HG03457 (cell line): ENCODE results near the gene CGB2.
"Not testable (repeated sequence)": the region's sequence is repeated elsewhere in the genome, so short reads cannot be mapped to it uniquely, and the experiment has no call there.

Experiments used
- ATAC-seq: cut with Tn5 transposase; IDR thresholded peaks from one replicate; pipeline ENCODE4 v1.9.1; 2021; ENCODE audit warnings: moderate number of reproducible peaks; ENCODE audit not compliant: unreplicated experiment

Gene CGB2

DNA sequence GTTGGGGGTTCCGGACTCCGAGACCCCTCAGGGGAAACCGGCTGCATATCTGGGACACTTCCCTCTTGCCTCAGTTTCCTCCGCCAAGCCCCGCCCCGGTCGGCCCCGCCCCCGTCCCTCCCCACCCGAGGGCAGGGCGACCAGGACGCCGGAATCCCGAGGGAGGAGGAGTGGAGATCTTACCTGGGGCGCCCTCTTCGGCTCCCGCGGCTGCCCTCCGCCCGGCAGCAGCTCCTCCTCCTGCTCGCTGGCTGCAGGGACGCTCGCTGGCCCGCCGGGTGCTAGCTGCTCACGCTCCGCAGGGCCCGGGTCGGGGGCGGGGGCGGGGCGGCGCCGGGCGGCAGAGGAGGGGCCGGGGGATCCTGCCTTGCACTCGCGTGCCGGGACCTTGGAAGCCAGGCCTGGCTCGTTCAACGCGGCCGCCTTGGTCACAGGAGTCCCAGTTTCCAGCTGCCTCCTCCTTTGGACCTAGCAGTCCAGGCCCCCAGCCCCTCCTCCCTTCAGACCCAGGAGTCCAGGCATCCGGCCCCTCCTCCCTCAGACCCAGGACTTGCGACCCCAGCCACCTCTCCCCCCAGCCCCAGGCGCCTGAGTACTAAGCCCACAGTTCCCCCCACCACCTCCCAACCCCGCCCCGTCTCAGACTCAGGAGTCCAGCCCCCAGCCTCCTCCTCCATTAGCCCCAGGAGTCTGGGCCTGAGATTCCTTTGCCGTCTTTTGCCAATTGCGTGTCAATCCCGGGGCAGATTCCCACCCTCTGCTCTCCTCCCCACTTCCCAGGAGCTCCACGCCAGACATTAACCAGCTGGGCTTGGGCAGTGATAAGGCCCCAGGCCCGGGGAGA lies 33.3 kb downstream of the CGB2 start, which contains the start of gene NTF4:
Gene NTF4, minus strand, starts transcription at position 51 of the 844 bp plus-strand sequence. CDS start 2,821 bp downstream, outside the sequence.
- no peak for ATAC-seq

DNA sequence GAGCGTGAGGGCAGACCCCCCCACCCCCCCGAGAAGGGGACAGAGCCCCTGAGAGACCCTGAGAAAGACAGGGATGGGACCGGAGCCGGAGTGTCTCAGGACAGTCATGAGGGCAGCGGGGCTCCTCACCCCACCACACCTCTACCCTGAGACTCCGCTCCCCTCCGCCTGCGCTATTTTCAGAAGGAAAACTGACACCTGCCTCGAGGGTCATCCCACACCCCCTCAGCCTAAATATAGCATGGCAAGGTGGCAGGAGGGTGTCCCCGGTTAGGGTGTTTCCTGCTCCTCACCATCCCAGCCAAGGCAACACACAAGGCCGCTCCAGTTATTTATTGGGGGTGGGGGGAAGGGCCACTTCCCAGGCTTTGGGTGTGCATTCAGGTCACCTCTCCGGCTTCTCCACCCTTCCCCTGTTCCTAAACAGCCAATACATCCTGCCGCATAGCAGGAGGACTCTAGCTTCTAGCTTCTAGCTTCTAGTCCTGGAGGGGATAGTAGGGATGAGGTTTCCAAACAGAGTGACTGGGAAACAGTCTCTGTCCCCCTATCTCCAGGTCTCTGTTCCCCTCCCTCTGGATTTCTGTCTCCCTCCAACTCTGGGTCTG lies 34.3 kb downstream of the CGB2 start:
- no peak for ATAC-seq

DNA sequence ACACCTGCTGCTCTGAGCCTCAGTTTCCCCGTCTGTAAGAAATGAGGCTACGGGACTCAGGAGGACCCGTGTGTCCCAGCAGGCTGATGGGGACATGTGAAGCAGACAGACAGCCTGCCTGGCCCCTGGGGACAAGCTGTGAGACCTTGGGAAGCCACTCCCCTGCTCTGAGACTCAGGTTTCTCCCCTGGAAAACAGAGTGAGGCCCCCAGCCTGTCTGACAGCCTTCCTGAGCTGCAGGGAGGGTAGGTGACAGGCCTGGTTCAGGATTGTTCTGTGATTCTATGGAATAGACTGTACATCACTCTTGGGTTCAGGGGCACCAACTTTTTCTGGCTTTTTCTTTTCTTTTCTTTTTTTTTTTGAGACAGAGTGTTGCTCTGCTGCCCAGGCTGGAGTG lies 35.9 kb downstream of the CGB2 start:
- no peak for ATAC-seq

DNA sequence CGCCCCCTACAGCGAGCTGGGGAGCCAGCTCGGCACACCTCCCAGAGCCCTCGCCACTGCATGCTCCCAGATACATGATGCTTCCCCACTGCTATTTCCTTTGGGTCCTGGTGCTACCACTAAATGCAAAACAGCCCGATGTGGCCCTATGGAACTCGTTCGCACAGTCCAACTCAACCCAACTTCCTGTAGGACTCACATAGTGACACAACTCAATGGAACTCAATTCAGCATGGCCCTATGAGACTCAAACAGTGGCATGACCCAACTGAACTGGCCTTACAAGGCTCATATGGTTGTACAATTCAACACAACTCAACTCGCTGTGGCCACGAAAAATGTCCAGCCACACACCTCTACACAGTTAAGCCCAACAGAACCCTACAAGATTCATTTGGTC lies 37.3 kb downstream of the CGB2 start:
- no peak for ATAC-seq

DNA sequence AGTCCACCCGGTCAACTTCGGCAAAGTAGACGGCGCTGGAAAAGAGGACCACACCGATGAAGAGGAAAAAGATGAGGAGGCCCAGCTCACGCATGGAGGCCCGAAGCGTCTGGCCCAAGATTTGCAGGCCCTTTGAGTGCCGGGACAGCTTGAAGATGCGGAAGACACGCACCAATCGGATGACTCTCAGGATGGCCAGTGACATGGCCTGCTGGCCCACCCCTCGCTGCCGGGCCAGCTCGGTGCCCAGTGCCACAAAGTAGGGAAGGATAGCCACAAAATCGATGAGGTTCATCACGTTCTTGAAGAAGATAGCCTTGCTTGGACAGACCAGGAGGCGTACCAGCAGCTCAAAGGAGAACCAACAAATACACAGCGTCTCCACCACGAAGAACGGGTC lies 38.7 kb downstream of the CGB2 start:
- no peak for ATAC-seq

DNA sequence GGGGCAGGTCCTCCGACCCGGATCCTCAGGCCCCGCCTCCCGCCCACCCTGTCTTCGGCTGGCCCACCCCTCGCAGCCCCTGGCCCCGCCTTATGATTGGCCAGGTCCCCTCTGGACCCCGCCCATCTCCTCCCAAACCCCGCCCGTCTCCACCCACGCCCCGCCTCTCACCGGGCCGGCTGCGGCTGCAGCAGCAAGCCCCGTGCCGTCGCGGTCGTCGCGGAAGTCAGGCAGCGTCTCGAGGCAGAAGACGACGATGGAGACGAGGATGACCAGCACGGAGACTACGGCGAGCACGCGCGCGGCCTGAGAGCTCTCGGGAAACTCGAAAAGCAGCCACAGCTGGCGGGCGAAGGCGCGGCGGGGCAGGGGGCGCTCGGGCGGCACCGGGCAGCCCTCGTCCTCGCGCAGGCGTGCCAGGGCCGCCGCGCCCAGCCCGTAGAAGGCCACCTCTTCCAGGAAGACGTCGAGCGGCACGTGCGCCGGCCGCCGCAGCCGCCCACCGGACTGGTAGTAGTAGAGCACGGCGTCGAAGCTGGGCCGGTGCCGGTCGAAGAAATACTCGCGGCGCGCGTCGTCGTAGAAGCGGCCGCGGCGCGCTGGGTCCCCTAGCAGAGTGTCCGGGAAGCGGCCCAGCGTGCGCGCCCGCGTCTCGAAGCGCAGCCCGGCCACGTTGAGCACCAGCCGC lies 40.3 kb downstream of the CGB2 start:
- no peak for ATAC-seq

DNA sequence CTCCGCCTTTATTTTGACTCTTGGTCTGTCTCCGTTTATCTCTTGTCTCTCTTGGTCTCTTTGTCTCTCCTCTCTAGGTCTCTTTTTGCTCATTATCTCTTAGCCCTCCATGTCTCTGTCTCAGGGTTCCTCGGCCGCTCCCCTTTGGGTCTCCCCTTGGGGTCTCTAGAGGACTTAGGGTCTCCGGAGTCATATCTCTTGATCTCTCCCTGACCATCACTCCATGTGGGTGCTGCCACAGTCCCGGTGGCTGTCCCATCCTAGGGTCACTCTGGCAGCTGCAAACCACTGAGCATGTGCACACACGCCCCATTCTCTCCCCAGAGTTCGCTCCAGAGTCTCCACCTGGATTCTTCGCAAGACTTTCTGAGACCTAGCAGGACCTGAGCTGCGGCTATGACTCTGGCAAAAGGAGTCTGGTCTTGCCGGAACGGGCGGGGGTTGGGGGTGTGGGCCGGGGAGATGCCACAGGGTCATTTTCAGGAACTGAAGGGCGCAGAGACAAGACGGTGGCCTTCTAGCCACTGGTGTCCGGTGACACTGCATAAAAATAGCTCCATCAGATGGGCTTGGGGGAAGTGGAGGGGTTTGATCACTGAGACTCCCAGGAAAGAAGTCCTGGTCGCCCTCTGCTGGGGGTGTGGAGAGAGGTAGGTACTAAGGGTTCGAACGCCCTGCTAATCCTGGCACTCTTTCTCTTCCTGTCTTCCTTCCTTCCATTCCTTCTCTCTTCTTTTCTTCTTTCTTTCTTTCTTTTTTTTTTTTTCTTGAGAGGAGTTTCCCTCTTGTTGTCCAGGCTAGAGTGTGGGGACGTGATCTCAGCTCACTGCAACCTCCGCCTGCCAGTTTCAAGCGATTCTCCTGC lies 42.1 kb downstream of the CGB2 start:
- ATAC-seq = no peak

DNA sequence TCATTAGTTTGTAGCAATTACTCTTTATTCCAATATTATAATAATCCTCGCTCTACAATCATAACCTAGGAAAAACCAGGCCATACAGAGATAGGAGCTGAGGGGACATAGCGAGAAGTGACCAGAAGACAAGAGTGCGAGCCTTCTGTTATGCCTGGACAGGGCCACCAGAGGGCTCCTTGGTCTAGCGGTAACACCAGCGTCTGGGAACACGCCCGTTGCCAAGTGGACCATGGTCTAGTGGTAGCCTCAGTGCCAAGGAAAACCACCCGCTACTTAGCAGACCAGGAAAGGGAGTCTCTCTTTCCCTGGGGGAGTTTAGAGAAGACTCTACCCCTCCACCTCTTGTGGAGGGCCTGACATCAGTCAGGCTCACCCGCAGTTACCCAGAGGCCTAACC lies 43.2 kb downstream of the CGB2 start:
- not testable (repeated sequence) for ATAC-seq

DNA sequence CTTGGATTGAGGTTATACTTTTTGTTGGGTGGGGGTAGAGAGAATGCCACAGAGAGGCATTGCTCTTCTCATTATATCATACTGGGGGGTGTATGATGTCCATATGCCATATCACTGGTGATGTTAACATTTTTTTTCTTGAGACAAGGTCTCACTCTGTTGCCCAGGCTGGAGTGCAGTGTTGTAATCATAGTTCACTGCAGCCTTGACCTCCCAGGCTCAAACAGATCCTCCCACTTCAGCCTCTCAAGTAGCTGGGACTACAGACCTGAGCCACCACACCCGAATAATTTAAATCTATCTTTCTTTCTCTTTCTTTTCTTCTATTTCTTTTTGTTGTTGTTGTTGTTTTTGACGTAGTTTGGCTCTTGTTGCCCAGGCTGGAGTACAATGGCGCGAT lies 48.7 kb downstream of the CGB2 start:
- ATAC-seq = no peak

DNA sequence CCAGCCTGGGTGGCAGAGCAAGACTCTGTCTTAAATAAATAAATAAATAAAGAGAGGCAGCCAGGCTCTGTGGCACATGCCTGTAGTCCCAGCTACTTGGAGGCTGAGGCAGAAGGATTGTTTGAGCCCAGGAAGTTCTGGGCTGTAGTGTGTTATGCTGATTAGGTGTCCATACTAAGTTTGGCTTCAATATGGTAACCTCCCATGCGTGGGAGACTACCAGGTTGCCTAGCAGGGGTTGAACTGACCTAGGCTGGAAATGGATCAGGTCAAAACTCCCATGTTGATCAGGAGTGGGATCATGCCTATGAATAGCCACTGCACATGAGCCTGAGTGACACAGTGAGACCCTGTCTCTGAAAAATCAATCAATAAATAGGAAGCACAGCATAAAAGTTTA lies 49.6 kb downstream of the CGB2 start:
- no peak for ATAC-seq
